CD4-positive, alpha-beta T cell treated with Interleukin-4 for 1 hour (primary cell): Measurements from ENCODE around the gene FAT1.

Experiments
- DNase-seq, 2 donors: peaks; one replicate each; pipeline ENCODE4 v3.0.0-alpha.2; 2020 to 2022

The FAT1 gene

GRCh38 chr4:186754976-186755375, 31.3 kb upstream of the FAT1 start:
- no peak for DNase-seq

GRCh38 chr4:186752325-186752724, 28.7 kb upstream of the FAT1 start:
- DNase-seq = no peak

- no peak for DNase-seq
These were observed 26.1 kb upstream of the FAT1 start for GRCh38 chr4:186749611-186750281.

GRCh38 chr4:186746581-186746980, 22.9 kb upstream of the FAT1 start:
- no peak for DNase-seq

GRCh38 chr4:186743261-186743660, 19.6 kb upstream of the FAT1 start:
- DNase-seq = no peak

- DNase-seq = no peak
These were observed 17.2 kb upstream of the FAT1 start for GRCh38 chr4:186740822-186741221.

- DNase-seq = no peak
These were observed 16.3 kb upstream of the FAT1 start for GRCh38 chr4:186739802-186740434.

- DNase-seq = no peak
These were observed 15.7 kb upstream of the FAT1 start for GRCh38 chr4:186739317-186739716.

GRCh38 chr4:186738421-186738820, 14.8 kb upstream of the FAT1 start:
- no peak for DNase-seq

- no peak for DNase-seq
These were observed 13.8 kb upstream of the FAT1 start for GRCh38 chr4:186737427-186737826.

GRCh38 chr4:186736466-186736865, 12.8 kb upstream of the FAT1 start:
- DNase-seq = no peak

GRCh38 chr4:186734251-186734650, 10.6 kb upstream of the FAT1 start:
- no peak for DNase-seq

- DNase-seq = no peak
These were observed 10.1 kb upstream of the FAT1 start for GRCh38 chr4:186733778-186734177.

- no peak for DNase-seq
These were observed 7.0 kb upstream of the FAT1 start for GRCh38 chr4:186730621-186731020.

GRCh38 chr4:186729856-186730255, 6.2 kb upstream of the FAT1 start:
- DNase-seq = no peak

- no peak for DNase-seq
These were observed 5.1 kb upstream of the FAT1 start for GRCh38 chr4:186728631-186729271.

GRCh38 chr4:186727977-186728519, 4.4 kb upstream of the FAT1 start:
- DNase-seq = no peak

GRCh38 chr4:186727169-186727976, 3.7 kb upstream of the FAT1 start:
- DNase-seq = no peak

GRCh38 chr4:186726426-186727168, 2.9 kb upstream of the FAT1 start:
- DNase-seq = no peak

- DNase-seq = no peak
These were observed 2.1 kb upstream of the FAT1 start for GRCh38 chr4:186725469-186726425.

- no peak for DNase-seq
These were observed 1.3 kb upstream of the FAT1 start for GRCh38 chr4:186724864-186725468.
